Type B pancreatic cell (in vitro differentiated cells): ENCODE results near the gene CWC27. TPM values are rescaled to one million over a fixed set of nuclear protein-coding genes. Genes with fewer than 3 reads are reported as not detected.

Source experiments
- DNase-seq: peaks from one replicate; pipeline ENCODE4 v3.0.0; 2021; ENCODE audit warnings: mixed read lengths; ENCODE audit not compliant: unreplicated experiment; ENCODE audit errors: extremely low spot score
- H3K27ac Mint-ChIP-seq: 2 replicates; pipeline ENCODE4 v1.8.0; 2021; ENCODE audit warnings: mild to moderate bottlenecking, mixed read lengths
- H3K27me3 Mint-ChIP-seq: 2 replicates; pipeline ENCODE4 v1.8.0; 2021; ENCODE audit warnings: mixed read lengths
- H3K36me3 Mint-ChIP-seq: 2 replicates; pipeline ENCODE4 v1.8.0; 2021; ENCODE audit warnings: mixed read lengths
- H3K4me1 Mint-ChIP-seq: one replicate; pipeline ENCODE4 v1.8.0; 2021; ENCODE audit warnings: mixed read lengths; ENCODE audit not compliant: unreplicated experiment
- H3K4me3 Mint-ChIP-seq: 2 replicates; pipeline ENCODE4 v1.8.0; 2021; ENCODE audit warnings: mild to moderate bottlenecking, mixed read lengths
- H3K9me3 Mint-ChIP-seq: 2 replicates; pipeline ENCODE4 v1.8.0; 2021; ENCODE audit warnings: mixed read lengths
- CTCF ChIP-seq: fragments of 200-600 bp; sonication (generic); conservative IDR thresholded peaks from 2 replicates; pipeline ENCODE4 v1.5.0; 2021; ENCODE audit warnings: antibody characterized with exemption, mild to moderate bottlenecking
- total RNA-seq: library from RNA; stranded (reverse); gene quantifications from 2 replicates; pipeline ENCODE4 v1.2.1, GENCODE V29; 2021; ENCODE audit warnings: low replicate concordance

The CWC27 gene
- total RNA-seq, 1 donor from 2014 or later = 32.0 TPM

GRCh38 chr5:64942460-64942859 lies 173.7 kb downstream of the CWC27 start:
- Mint-ChIP-seq H3K4me1 (peaks cover 7% of the 10 kb centered on the region), H3K36me3 (peaks cover 6% of the 10 kb centered on the region), H3K4me3 (no peak overlapping the region), H3K27me3 (no peaks in the 10 kb centered on the region), H3K27ac (no peak overlapping the region), H3K9me3 (no peaks in the 10 kb centered on the region)
- no peak for DNase-seq
- no peak for TF ChIP-seq CTCF

GRCh38 chr5:64944868-64945267 lies 176.1 kb downstream of the CWC27 start:
- peaks cover 3% of the 10 kb centered on the region for H3K36me3 Mint-ChIP-seq
- H3K4me1 Mint-ChIP-seq = peaks cover 7% of the 10 kb centered on the region
- no peak overlapping the region for H3K27ac Mint-ChIP-seq
- TF ChIP-seq CTCF = no peak
- no peak for DNase-seq
- H3K4me3 Mint-ChIP-seq = no peak overlapping the region
- H3K27me3 Mint-ChIP-seq = no peaks in the 10 kb centered on the region
- no peaks in the 10 kb centered on the region for H3K9me3 Mint-ChIP-seq

- no peak for DNase-seq
- TF ChIP-seq CTCF = no peak
- no peak overlapping the region for H3K4me3 Mint-ChIP-seq
- no peaks in the 10 kb centered on the region for H3K9me3 Mint-ChIP-seq
- H3K27ac Mint-ChIP-seq = no peak overlapping the region
- H3K27me3 Mint-ChIP-seq = no peaks in the 10 kb centered on the region
- H3K4me1 Mint-ChIP-seq = peaks cover 7% of the 10 kb centered on the region
- peaks cover 3% of the 10 kb centered on the region for H3K36me3 Mint-ChIP-seq
Measured at GRCh38 chr5:64947031-64947430, 178.3 kb downstream of the CWC27 start.

GRCh38 chr5:64947801-64948200 lies 179.1 kb downstream of the CWC27 start:
- Mint-ChIP-seq H3K27ac (no peak overlapping the region), H3K27me3 (no peaks in the 10 kb centered on the region), H3K4me1 (peaks cover 7% of the 10 kb centered on the region), H3K36me3 (peaks cover 3% of the 10 kb centered on the region), H3K9me3 (no peaks in the 10 kb centered on the region), H3K4me3 (no peak overlapping the region)
- no peak for DNase-seq
- no peak for TF ChIP-seq CTCF

GRCh38 chr5:64949331-64949730 lies 180.6 kb downstream of the CWC27 start:
- Mint-ChIP-seq H3K27ac (no peak overlapping the region), H3K27me3 (no peaks in the 10 kb centered on the region), H3K9me3 (no peaks in the 10 kb centered on the region), H3K36me3 (peaks cover 6% of the 10 kb centered on the region), H3K4me3 (no peak overlapping the region), H3K4me1 (peaks cover 7% of the 10 kb centered on the region)
- DNase-seq = no peak
- no peak for TF ChIP-seq CTCF
